Measurements from ENCODE around the gene TSR3.

The TSR3 gene

GRCh38 chr16:1351582-1352362 lies at the start of gene TSR3, which contains the start of gene GNPTG:
Gene TSR3, minus strand, starts transcription at chr16:1351878. Its CDS starts 74 bp downstream, at chr16:1351804.
Gene GNPTG, plus strand, starts transcription at chr16:1351931. Its CDS starts 35 bp downstream, at chr16:1351966.
- DNase-seq: peak; percentile 85

- no peak for DNase-seq
Measured at GRCh38 chr16:1401061-1401757, 49.5 kb upstream of the TSR3 start.

GRCh38 chr16:1398826-1399581 lies 47.3 kb upstream of the TSR3 start:
- DNase-seq: no peak

- DNase-seq: no peak
Measured at GRCh38 chr16:1398351-1398750, 46.7 kb upstream of the TSR3 start.

GRCh38 chr16:1397779-1398178 lies 46.1 kb upstream of the TSR3 start:
- DNase-seq: no peak

- no peak for DNase-seq
Measured at GRCh38 chr16:1395444-1396031, 43.9 kb upstream of the TSR3 start.

GRCh38 chr16:1394367-1394951 lies 42.8 kb upstream of the TSR3 start:
- DNase-seq: no peak

GRCh38 chr16:1393613-1394176 lies 42.0 kb upstream of the TSR3 start:
- DNase-seq: no peak

GRCh38 chr16:1392826-1393225 lies 41.1 kb upstream of the TSR3 start:
- no peak for DNase-seq

- no peak for DNase-seq
Measured at GRCh38 chr16:1390239-1390779, 38.6 kb upstream of the TSR3 start.

- no peak for DNase-seq
Measured at GRCh38 chr16:1389762-1390161, 38.1 kb upstream of the TSR3 start.

GRCh38 chr16:1387331-1387730 lies 35.7 kb upstream of the TSR3 start:
- DNase-seq: no peak

GRCh38 chr16:1385232-1385631 lies 33.6 kb upstream of the TSR3 start:
- DNase-seq: no peak

GRCh38 chr16:1383556-1383955 lies 31.9 kb upstream of the TSR3 start:
- no peak for DNase-seq

- DNase-seq: no peak
Measured at GRCh38 chr16:1381612-1382406, 30.1 kb upstream of the TSR3 start.

GRCh38 chr16:1380195-1380594 lies 28.5 kb upstream of the TSR3 start:
- no peak for DNase-seq

- DNase-seq: peak; percentile 76
Measured at GRCh38 chr16:1379304-1380076, 27.8 kb upstream of the TSR3 start.

GRCh38 chr16:1378804-1379303 lies 27.2 kb upstream of the TSR3 start:
- DNase-seq: peak; percentile 73

- DNase-seq: no peak
Measured at GRCh38 chr16:1378087-1378803, 26.6 kb upstream of the TSR3 start.
